H1 (cell line): ENCODE results near the gene TRIM65. TPM values are rescaled to one million over a fixed set of nuclear protein-coding genes. Genes with fewer than 3 reads are reported as not detected.

Experiments used
- CTCF ChIA-PET: fragments of 300-600 bp; sonication (Branson Sonifier 250); formaldehyde crosslinking; loops from one replicate; lab custom pipeline; 2021; ENCODE audit not compliant: partially characterized antibody; lab: Charles Lee
- POLR2A ChIA-PET: fragments of 300-600 bp; sonication (Branson Sonifier 250); formaldehyde crosslinking; loops from one replicate; lab custom pipeline; 2021; ENCODE audit warnings: inconsistent platforms; ENCODE audit not compliant: partially characterized antibody; lab: Charles Lee
- DNase-seq, 2 experiments: peaks; one replicate each; pipeline versions ENCODE4 v3.0.0 to v3.0.0-alpha.2; 2010 to 2022; ENCODE audit warnings: low spot score in 2 of 2, low read depth in 1 of 2, mixed read lengths in 1 of 2
- FAIRE-seq: peaks from 2 replicates; lab custom pipeline; 2011; peaks lifted over from hg19 to GRCh38; lab: Jason Lieb, UNC
- H2AFZ ChIP-seq: 2 replicates; pipeline ENCODE4 v1.8.1; 2012; ENCODE audit warnings: low read length, inconsistent platforms
- H2AK5ac ChIP-seq: 2 replicates; pipeline ENCODE4 v1.6.1; 2013; ENCODE audit warnings: low read depth, low read length
- H2BK120ac ChIP-seq: replicated peaks from 2 replicates; pipeline ENCODE3; 2013; ENCODE audit warnings: low read depth, low read length, inconsistent platforms
- H2BK12ac ChIP-seq: 2 replicates; pipeline ENCODE4 v1.6.1; 2013; ENCODE audit warnings: low read depth, low read length
- H2BK15ac ChIP-seq: 2 replicates; pipeline ENCODE4 v1.6.1; 2013; ENCODE audit warnings: low read length
- H2BK20ac ChIP-seq: 2 replicates; pipeline ENCODE4 v1.6.1; 2013; ENCODE audit warnings: low read length
- H2BK5ac ChIP-seq: 2 replicates; pipeline ENCODE4 v1.6.1; 2013; ENCODE audit warnings: low read depth, low read length
- H3K14ac ChIP-seq: 2 replicates; pipeline ENCODE4 v1.6.1; 2013; ENCODE audit warnings: inconsistent platforms; ENCODE audit not compliant: insufficient read length
- H3K18ac ChIP-seq: 2 replicates; pipeline ENCODE4 v1.6.1; 2013; ENCODE audit warnings: low read length; ENCODE audit errors: extremely low read depth
- H3K23ac ChIP-seq: 2 replicates; pipeline ENCODE4 v1.6.1; 2013; ENCODE audit warnings: inconsistent platforms; ENCODE audit not compliant: insufficient read length
- H3K23me2 ChIP-seq: 2 replicates; pipeline ENCODE4 v1.6.1; 2013; ENCODE audit warnings: low read depth, low read length
- H3K27ac ChIP-seq: 2 replicates; pipeline ENCODE4 v1.6.1; 2011; ENCODE audit warnings: low read depth, low read length, inconsistent platforms
- H3K27me3 ChIP-seq, 4 experiments: replicated peaks in 1 of 4; 1 replicate in 1 of 4; 2 replicates in 3 of 4; pipeline versions ENCODE4 v1.6.1 to v1.8.1; 2011 to 2013; ENCODE audit warnings: low read length in 3 of 4, mild to moderate bottlenecking in 3 of 4, inconsistent platforms in 2 of 4, mixed read lengths in 2 of 4, moderate library complexity in 1 of 4; ENCODE audit not compliant: control insufficient read depth in 3 of 4, insufficient read depth in 3 of 4; ENCODE audit errors: extremely low read depth in 1 of 4
- H3K36me3 ChIP-seq, 4 experiments: 2 replicates each; pipeline versions ENCODE4 v1.6.1 to v1.8.1; 2011 to 2013; ENCODE audit warnings: mild to moderate bottlenecking in 4 of 4, low read length in 3 of 4, moderate library complexity in 2 of 4, control low read depth in 1 of 4, inconsistent platforms in 1 of 4; ENCODE audit not compliant: insufficient read depth in 4 of 4, control insufficient read depth in 2 of 4
- H3K4ac ChIP-seq: replicated peaks from 2 replicates; pipeline ENCODE3; 2013; ENCODE audit warnings: low read length, low read depth, mixed read lengths, inconsistent platforms; ENCODE audit not compliant: insufficient read length
- H3K4me1 ChIP-seq, 4 experiments: replicated peaks in 1 of 4; 1 replicate in 1 of 4; 2 replicates in 3 of 4; pipeline versions ENCODE4 v1.6.1 to v1.8.1; 2011 to 2013; ENCODE audit warnings: low read length in 3 of 4, inconsistent platforms in 2 of 4, mixed read lengths in 1 of 4; ENCODE audit not compliant: insufficient read depth in 4 of 4, control insufficient read depth in 3 of 4
- H3K4me2 ChIP-seq, 2 experiments: 2 replicates each; pipeline versions ENCODE4 v1.6.1 to v1.8.1; 2011 to 2013; ENCODE audit warnings: low read depth in 2 of 2, low read length in 2 of 2, control low read depth in 1 of 2, inconsistent platforms in 1 of 2, mild to moderate bottlenecking in 1 of 2; ENCODE audit not compliant: insufficient read depth in 1 of 2
- H3K4me3 ChIP-seq, 4 experiments: fragments of 200-600, 300-600 bp in 1 of 4; sonication (generic), shearing (Covaris generic), sonication (Bioruptor Twin) in 1 of 4; 2 replicates each; pipeline versions ENCODE4 v1.5.1 to v1.8.1; 2011 to 2016; ENCODE audit warnings: low read length in 4 of 4, low read depth in 3 of 4, control low read depth in 2 of 4, inconsistent platforms in 2 of 4, mild to moderate bottlenecking in 2 of 4, mixed read lengths in 1 of 4, moderate library complexity in 1 of 4; ENCODE audit not compliant: insufficient read depth in 2 of 4; ENCODE audit errors: extremely low read depth in 1 of 4
- H3K56ac ChIP-seq: replicated peaks from 2 replicates; pipeline ENCODE3; 2013; ENCODE audit warnings: low read depth, mild to moderate bottlenecking, mixed read lengths, low read length, inconsistent platforms; ENCODE audit not compliant: insufficient read length
- H3K79me1 ChIP-seq: 2 replicates; pipeline ENCODE4 v1.6.1; 2013; ENCODE audit warnings: low read depth, low read length, control low read depth
- H3K79me2 ChIP-seq, 2 experiments: 2 replicates each; pipeline versions ENCODE4 v1.6.1 to v1.8.1; 2012 to 2013; ENCODE audit warnings: low read length in 2 of 2, mild to moderate bottlenecking in 2 of 2, inconsistent platforms in 1 of 2; ENCODE audit not compliant: insufficient read depth in 2 of 2, control insufficient read depth in 1 of 2
- H3K9ac ChIP-seq, 4 experiments: replicated peaks in 1 of 4; 1 replicate in 1 of 4; 2 replicates in 3 of 4; pipeline versions ENCODE4 v1.6.1 to v1.8.1; 2011 to 2013; ENCODE audit warnings: low read depth in 3 of 4, low read length in 3 of 4, control low read depth in 2 of 4, mild to moderate bottlenecking in 2 of 4, moderate library complexity in 2 of 4, inconsistent platforms in 1 of 4; ENCODE audit errors: extremely low read depth in 1 of 4
- H3K9me3 ChIP-seq, 2 experiments: 2 replicates each; pipeline versions ENCODE4 v1.6.1 to v1.8.1; 2012 to 2013; ENCODE audit warnings: mild to moderate bottlenecking in 2 of 2, moderate library complexity in 2 of 2, control low read depth in 1 of 2, inconsistent platforms in 1 of 2, low read depth in 1 of 2, low read length in 1 of 2, mixed read lengths in 1 of 2; ENCODE audit not compliant: insufficient read depth in 2 of 2
- H4K20me1 ChIP-seq, 2 experiments: replicated peaks in 1 of 2; 2 replicates each; pipeline versions ENCODE3 to v1.8.1; 2011 to 2013; ENCODE audit warnings: inconsistent platforms in 2 of 2, low read length in 2 of 2, mild to moderate bottlenecking in 1 of 2; ENCODE audit not compliant: insufficient read depth in 2 of 2, control insufficient read depth in 1 of 2
- H4K5ac ChIP-seq: 2 replicates; pipeline ENCODE4 v1.6.1; 2013; ENCODE audit warnings: low read length, low read depth, mixed read lengths, inconsistent platforms; ENCODE audit not compliant: insufficient read length
- H4K8ac ChIP-seq: 2 replicates; pipeline ENCODE4 v1.8.0; 2013; ENCODE audit warnings: mild to moderate bottlenecking, moderate library complexity, low read length, inconsistent platforms; ENCODE audit not compliant: insufficient read depth; ENCODE audit errors: extremely low read depth
- H4K91ac ChIP-seq: replicated peaks from 2 replicates; pipeline ENCODE3; 2013; ENCODE audit warnings: low read length, mixed read lengths, inconsistent platforms; ENCODE audit not compliant: insufficient read length
- CTBP2 ChIP-seq: IDR thresholded peaks from 2 replicates; pipeline ENCODE4 v1.7.0; 2011; ENCODE audit warnings: borderline replicate concordance, mild to moderate bottlenecking, moderate library complexity, mixed read lengths, low read length; ENCODE audit not compliant: insufficient read depth, insufficient read length
- CTCF ChIP-seq, 3 experiments: IDR thresholded peaks; 1 replicate in 2 of 3; 2 replicates in 1 of 3; pipeline versions ENCODE4 v1.5.1 to v1.6.1; 2011; ENCODE audit warnings: low read length in 3 of 3, mild to moderate bottlenecking in 3 of 3, inconsistent platforms in 2 of 3, low read depth in 1 of 3, moderate library complexity in 1 of 3; ENCODE audit not compliant: insufficient read depth in 1 of 3; ENCODE audit errors: control extremely low read depth in 1 of 3
- HDAC2 ChIP-seq, 2 experiments: fragments of 300-600 bp in 1 of 2; sonication (generic) in 1 of 2; IDR thresholded peaks; 2 replicates each; pipeline ENCODE4 v1.6.1; 2011 to 2012; ENCODE audit warnings: low read depth in 2 of 2, low read length in 2 of 2, mild to moderate bottlenecking in 2 of 2, moderate library complexity in 2 of 2, borderline replicate concordance in 1 of 2, inconsistent platforms in 1 of 2
- HDAC6 ChIP-seq: IDR thresholded peaks from one replicate; pipeline ENCODE4 v1.7.1; 2012; ENCODE audit warnings: low read depth, mild to moderate bottlenecking, inconsistent platforms, low read length, moderate library complexity
- POLR2AphosphoS5 ChIP-seq: IDR thresholded peaks from 2 replicates; pipeline ENCODE4 v1.6.1; 2011; ENCODE audit warnings: low read depth, low read length
- POU5F1 ChIP-seq: IDR thresholded peaks from 2 replicates; pipeline ENCODE4 v1.6.1; 2011; ENCODE audit warnings: low read depth, mild to moderate bottlenecking, low read length, moderate library complexity
- TEAD4 ChIP-seq: IDR thresholded peaks from 2 replicates; pipeline ENCODE4 v1.6.1; 2012; ENCODE audit warnings: low read depth, low read length, inconsistent platforms, mixed read lengths
- WGBS, 2 experiments: shearing (Covaris generic) in 1 of 2; methylation state at CpG; one replicate each; pipeline versions ENCODE4 v1.1.6 to v1.1.7; 2013 to 2015; ENCODE audit warnings: low lambda C conversion rate in 2 of 2, mixed read lengths in 2 of 2, inconsistent platforms in 1 of 2, low coverage in 1 of 2, missing lambda C conversion rate in 1 of 2; ENCODE audit not compliant: insufficient replicate concordance in 2 of 2, insufficient coverage in 1 of 2, insufficient read length in 1 of 2; ENCODE audit errors: extremely low coverage in 1 of 2, missing lambda C conversion rate in 1 of 2; 5-methylcytosine and 5-hydroxymethylcytosine counted together
- polyA plus RNA-seq, 7 experiments: library from polyadenylated mRNA; depleted of rRNA in 3 of 7; stranded (reverse) in 5 of 7; unstranded in 2 of 7; fragments of >200 nt in 5 of 7; fragments of 200-250 nt in 2 of 7; gene quantifications; 1 replicate in 5 of 7; 2 replicates in 1 of 7; 4 replicates in 1 of 7; pipeline versions ENCODE4 v1.2.1 to v1.2.3, GENCODE V29; 2011 to 2013; ENCODE audit warnings: missing spikeins in 2 of 7, mixed read lengths in 2 of 7
- total RNA-seq: library from RNA; stranded (reverse); fragmentation: NEBNext Ultra II Directional; extraction: Animal tissue kit (Norgen Biotek cat#: 25700); gene quantifications from 2 replicates; pipeline ENCODE4 v1.2.1, GENCODE V29; 2021

TRIM65 gene
- total and polyA plus RNA-seq, 2 of the 8 experiments (the other 6 are each of a cell fraction or from before 2014, with no cell fraction given) = 21.2 to 48.6 TPM

GRCh38 chr17:75845933-75846691 lies 50.6 kb downstream of the TRIM65 start:
- no peak overlapping the region for H4K5ac ChIP-seq
- H3K36me3 ChIP-seq = peaks cover 6 to 32% (median 23%) of the 10 kb centered on the region in 4 experiments
- peaks cover 4 to 5% of the 10 kb centered on the region in 2 experiments for H4K20me1 ChIP-seq
- no peaks in the 10 kb centered on the region for H3K79me1 ChIP-seq
- H3K4me1 ChIP-seq = peaks cover 0 to 8% (median 6%) of the 10 kb centered on the region in 4 experiments; a peak in 4 of 7 replicates
- H2BK15ac ChIP-seq = no peak overlapping the region
- H2AFZ ChIP-seq = no peak overlapping the region
- no peak overlapping the region for H3K18ac ChIP-seq
- WGBS, 2 experiments = 90% methylated on average over 21 of the region's 22 CpGs; no CpG with 5 or more reads in 1 of the 2 experiments
- H3K14ac ChIP-seq = no peak overlapping the region
- H2AK5ac ChIP-seq = no peak overlapping the region
- no peak overlapping the region for H2BK120ac ChIP-seq
- H3K23ac ChIP-seq = no peak overlapping the region
- TF ChIP-seq HDAC2 (IDR thresholded peaks at IDR 0.05; ENCODE audit: borderline replicate concordance in 1 of 2, low read depth in 2 of 2, low read length in 2 of 2) = no peak
- TF ChIP-seq CTCF (IDR thresholded peaks at IDR 0.05; ENCODE audit: control extremely low read depth in 1 of 3, insufficient read depth in 1 of 3, low read depth in 1 of 3, low read length in 3 of 3) = no peak
- TF ChIP-seq TEAD4 = no peak
- TF ChIP-seq POLR2AphosphoS5 = no peak
- TF ChIP-seq CTBP2 = no peak
- TF ChIP-seq HDAC6 = no peak
- no peak for TF ChIP-seq POU5F1
- H3K4me3 ChIP-seq = no peak overlapping the region
- H2BK5ac ChIP-seq = no peak overlapping the region
- FAIRE-seq (no peak), DNase-seq (no peak)
- no peak overlapping the region for H3K27ac ChIP-seq
- no peaks in the 10 kb centered on the region for H3K27me3 ChIP-seq
- H3K9ac ChIP-seq = no peak overlapping the region
- H3K56ac ChIP-seq = no peak overlapping the region
- no peaks in the 10 kb centered on the region for H3K9me3 ChIP-seq
- ChIA-PET CTCF (interaction anchor here (0.8 to 27.2 kb wide), 19 partner anchors 13 to 168 kb away, joined by 3 to 563 read pairs (median 5); partner anchors contain the start of genes MRPL38, UNK and WBP2), POLR2A (interaction anchor here (0.7 to 4.3 kb wide), 7 partner anchors 9 to 69 kb away, joined by 3 to 36 read pairs (median 6); partner anchors contain the start of gene WBP2)
- H3K79me2 ChIP-seq = no peaks in the 10 kb centered on the region
- H2BK20ac ChIP-seq = no peak overlapping the region
- H3K4me2 ChIP-seq = no peak overlapping the region
- H4K91ac ChIP-seq = no peak overlapping the region
- H2BK12ac ChIP-seq = no peak overlapping the region
- H4K8ac ChIP-seq = peak overlapping the region; percentile 36; the same call in 1 of the 2 replicates
- H3K23me2 ChIP-seq = no peaks in the 10 kb centered on the region
- no peak overlapping the region for H3K4ac ChIP-seq
